GM13977 (cell line): ENCODE measurements around the gene OSBPL9.

ENCODE experiments used
- DNase-seq: peaks from one replicate; pipeline ENCODE4 v3.0.0; 2012; ENCODE audit warnings: low spot score
- CTCF ChIP-seq: IDR thresholded peaks from 2 replicates; pipeline ENCODE4 v1.5.1; 2012; ENCODE audit warnings: mild to moderate bottlenecking, control low read depth; ENCODE audit not compliant: insufficient read depth; ENCODE audit errors: extremely low read depth, missing control alignments
- in situ Hi-C: fragments of 300-500 bp; cut with MboI; formaldehyde crosslinking; loops from one replicate; pipeline ENCODE4 v1.12.0; 2022; ENCODE audit warnings: low sequenced_read_pairs, low pct_unique_long_range_greater_than_20kb, mixed read lengths, inconsistent platforms; ENCODE audit not compliant: unreplicated experiment

OSBPL9 gene

GRCh38 chr1:51574796-51575195, 42.1 kb upstream of the OSBPL9 start:
- no peak for TF ChIP-seq CTCF
- no peak for DNase-seq
- in situ Hi-C loops: no loop called here

GRCh38 chr1:51575406-51576084, 41.3 kb upstream of the OSBPL9 start:
- in situ Hi-C loops: no loop called here
- no peak for DNase-seq
- TF ChIP-seq CTCF: no peak

GRCh38 chr1:51576085-51576444, 40.8 kb upstream of the OSBPL9 start:
- in situ Hi-C loops: no loop called here
- no peak for DNase-seq
- TF ChIP-seq CTCF: no peak

- no peak for DNase-seq
- in situ Hi-C loops: no loop called here
Measured at GRCh38 chr1:51576923-51577322, 40.0 kb upstream of the OSBPL9 start.

GRCh38 chr1:51578383-51579109, 38.3 kb upstream of the OSBPL9 start:
- DNase-seq: peak; percentile 32
- in situ Hi-C loops: no loop called here
- TF ChIP-seq CTCF: no peak

More at GRCh38 chr1:51576923-51577322, 40.0 kb upstream of the OSBPL9 start:
- TF ChIP-seq CTCF: no peak

GRCh38 chr1:51581238-51581637, 35.7 kb upstream of the OSBPL9 start:
- in situ Hi-C loops: no loop called here
- DNase-seq: no peak
- no peak for TF ChIP-seq CTCF

- TF ChIP-seq CTCF: no peak
- DNase-seq: no peak
- in situ Hi-C loops: no loop called here
Measured at GRCh38 chr1:51583532-51583931, 33.4 kb upstream of the OSBPL9 start.
